Stomach (tissue), 9 donors: ENCODE data around the gene GTSF1L. TPM values are rescaled to one million over a fixed set of nuclear protein-coding genes. Genes with fewer than 3 reads are reported as not detected.

ENCODE experiments used
- DNase-seq, 2 donors: peaks; one replicate each; pipeline versions ENCODE4 v3.0.0 to v3.0.0-alpha.2; 2013 to 2019
- H3K27ac ChIP-seq, 5 donors: fragments of 200-600 bp in 4 of 5; sonication (generic) in 4 of 5; one replicate each; pipeline ENCODE4 v1.5.1; 2013 to 2019; ENCODE audit warnings: mild to moderate bottlenecking in 1 of 5, moderate library complexity in 1 of 5
- H3K27me3 ChIP-seq, 3 donors: fragments of 200-600 bp; sonication (generic); one replicate each; pipeline ENCODE4 v1.5.1; 2017 to 2019; ENCODE audit warnings: mixed run types in 1 of 3
- H3K36me3 ChIP-seq, 4 donors: fragments of 200-600 bp; sonication (generic); 1 replicate in 3 of 4; 2 replicates in 1 of 4; pipeline ENCODE4 v1.5.1; 2016 to 2019
- H3K4me1 ChIP-seq, 4 donors: fragments of 200-600 bp; sonication (generic); one replicate each; pipeline ENCODE4 v1.5.1; 2016 to 2019
- H3K4me3 ChIP-seq, 4 donors: fragments of 200-600 bp; sonication (generic) in 3 of 4; one replicate each; pipeline ENCODE4 v1.5.1; 2016 to 2019; ENCODE audit warnings: mild to moderate bottlenecking in 1 of 4
- H3K9me3 ChIP-seq, 4 donors: fragments of 200-600 bp; sonication (generic); one replicate each; pipeline ENCODE4 v1.5.1; 2016 to 2019
- CTCF ChIP-seq, 7 experiments: fragments of 450-650 bp in 4 of 7; fragments of 200-600 bp in 3 of 7; sonication (generic) in 3 of 7; IDR thresholded peaks; one replicate each; pipeline ENCODE4 v1.5.1; 2016 to 2019; ENCODE audit warnings: antibody characterized with exemption in 7 of 7, control low read depth in 2 of 7, mild to moderate bottlenecking in 1 of 7
- EP300 ChIP-seq: sonication (generic); formaldehyde crosslinking; IDR thresholded peaks from one replicate; pipeline ENCODE4 v1.6.1; 2017; ENCODE audit warnings: antibody characterized with exemption
- POLR2A ChIP-seq, 4 donors: fragments of 450-650 bp; IDR thresholded peaks; one replicate each; pipeline ENCODE4 v1.6.1; 2016; ENCODE audit warnings: antibody characterized with exemption in 4 of 4, control low read depth in 2 of 4, mild to moderate bottlenecking in 1 of 4, moderate library complexity in 1 of 4
- POLR2AphosphoS5 ChIP-seq, 3 donors: sonication (generic); formaldehyde crosslinking; IDR thresholded peaks; one replicate each; pipeline ENCODE4 v1.6.1; 2016; ENCODE audit warnings: antibody characterized with exemption in 3 of 3
- WGBS, 5 donors: extraction: QIAGEN DNeasy Blood & Tissue Kit in 3 of 5; methylation state at CpG; one replicate each; pipeline versions ENCODE4 v1.1.5 to v1.1.7; 2013 to 2018; 5-methylcytosine and 5-hydroxymethylcytosine counted together
- intact Hi-C: fragments of 100-400 bp; cut with DNase I; formaldehyde crosslinking; loops from one replicate; pipeline ENCODE4 v1.15.1; 2023; ENCODE audit warnings: low total_unique reads
- polyA plus RNA-seq, 3 donors: library from polyadenylated mRNA; stranded (reverse); fragments of 200-250 nt; gene quantifications; one replicate each; pipeline ENCODE4 v1.2.3, GENCODE V29; 2013
- total RNA-seq, 5 donors: library from RNA; depleted of rRNA; stranded (reverse); fragments of >200 nt; gene quantifications; one replicate each; pipeline versions ENCODE4 v1.1.0 to v1.2.3, GENCODE V29; 2014 to 2016
- donor health status: healthy with polysubstance abuse.
- donor health status: Bipolar disorder and iron deficiency.
- donor health status: healthy.

Gene GTSF1L
- total and polyA plus RNA-seq, 8 donors: not detected

- WGBS, 5 donors: 95 to 98% (median 97%) methylated on average over 8 of the region's 8 CpGs
- Histone ChIP-seq H3K27ac (no peak overlapping the region), H3K27me3 (no peaks in the 10 kb centered on the region), H3K4me3 (no peak overlapping the region), H3K36me3 (peaks cover 0 to 9% (median 0%) of the 10 kb centered on the region in 4 donors), H3K4me1 (no peaks in the 10 kb centered on the region), H3K9me3 (no peaks in the 10 kb centered on the region)
- TF ChIP-seq POLR2A (IDR thresholded peaks at IDR 0.05) (no peak), POLR2AphosphoS5 (IDR thresholded peaks at IDR 0.05) (no peak), EP300 (no peak), CTCF (IDR thresholded peaks at IDR 0.05) (no peak)
- intact Hi-C loops: no loop called here
- DNase-seq: no peak
These were observed 26.2 kb downstream of the GTSF1L start for GRCh38 chr20:43700627-43701026.

GRCh38 chr20:43699941-43700565 lies 26.7 kb downstream of the GTSF1L start:
- TF ChIP-seq EP300 (no peak), POLR2AphosphoS5 (IDR thresholded peaks at IDR 0.05) (no peak), POLR2A (IDR thresholded peaks at IDR 0.05) (no peak), CTCF (IDR thresholded peaks at IDR 0.05) (no peak)
- no peak for DNase-seq
- no peak overlapping the region for H3K27ac ChIP-seq

GRCh38 chr20:43695571-43695970 lies 31.2 kb downstream of the GTSF1L start:
- DNase-seq: no peak
- no peak overlapping the region for H3K4me3 ChIP-seq
- WGBS, 5 donors: 68 to 85% (median 81%) methylated on average over 8 of the region's 8 CpGs
- no peaks in the 10 kb centered on the region for H3K27me3 ChIP-seq
- no peaks in the 10 kb centered on the region for H3K4me1 ChIP-seq
- no peaks in the 10 kb centered on the region for H3K9me3 ChIP-seq
- H3K36me3 ChIP-seq: no peaks in the 10 kb centered on the region
- H3K27ac ChIP-seq: no peak overlapping the region
- intact Hi-C loops: no loop called here
- TF ChIP-seq CTCF (IDR thresholded peaks at IDR 0.05) (no peak), EP300 (no peak), POLR2AphosphoS5 (IDR thresholded peaks at IDR 0.05) (no peak), POLR2A (IDR thresholded peaks at IDR 0.05) (no peak)

More at GRCh38 chr20:43699941-43700565, 26.7 kb downstream of the GTSF1L start:
- Histone ChIP-seq H3K36me3 (peaks cover 0 to 9% (median 0%) of the 10 kb centered on the region in 4 donors), H3K4me1 (no peaks in the 10 kb centered on the region), H3K9me3 (no peaks in the 10 kb centered on the region), H3K27me3 (no peaks in the 10 kb centered on the region), H3K4me3 (no peak overlapping the region)
- 86 to 95% (median 91%) methylated on average over 6 to 8 of the region's 8 CpGs for WGBS, 5 donors
- intact Hi-C loops: no loop called here

GRCh38 chr20:43694763-43695162 lies 32.0 kb downstream of the GTSF1L start:
- DNase-seq: no peak
- no peak for TF ChIP-seq POLR2A (IDR thresholded peaks at IDR 0.05)
- no peak for TF ChIP-seq CTCF (IDR thresholded peaks at IDR 0.05)
- TF ChIP-seq POLR2AphosphoS5 (IDR thresholded peaks at IDR 0.05): no peak
- TF ChIP-seq EP300: no peak
- intact Hi-C loops: no loop called here
- H3K27ac ChIP-seq: no peak overlapping the region
- no peaks in the 10 kb centered on the region for H3K9me3 ChIP-seq
- 88 to 98% (median 97%) methylated on average over 3 of the region's 3 CpGs for WGBS, 5 donors
- H3K27me3 ChIP-seq: no peaks in the 10 kb centered on the region
- no peaks in the 10 kb centered on the region for H3K36me3 ChIP-seq
- no peaks in the 10 kb centered on the region for H3K4me1 ChIP-seq
- H3K4me3 ChIP-seq: no peak overlapping the region
